ENCODE measurements around the gene ACAP1.
"Not testable (repeated sequence)": the region's sequence is repeated elsewhere in the genome, so short reads cannot be mapped to it uniquely, and the experiment has no call there.

Gene ACAP1

GRCh38 chr17:7330638-7331015 is 5.7 kb upstream of the ACAP1 start:
- H4K20me1 ChIP-seq (ENCODE audit: insufficient read depth, low read length): no peaks in the 10 kb centered on the region
- H3F3A ChIP-seq (ENCODE audit: insufficient read depth, low read length): no peaks in the 10 kb centered on the region
- H3K27ac ChIP-seq (ENCODE audit: low read depth, low read length, poor library complexity, severe bottlenecking): peak overlapping the region; percentile 81
- peaks cover 41% of the 10 kb centered on the region for H3K4me1 ChIP-seq (ENCODE audit: insufficient read depth, low read length, severe bottlenecking)
- TF ChIP-seq EZH2 (IDR thresholded peaks at IDR 0.05; ENCODE audit: borderline replicate concordance, low read length) (no peak), CTCF (IDR thresholded peaks at IDR 0.05; ENCODE audit: low read length) (no peak)
- H3K9me3 ChIP-seq (ENCODE audit: low read length): no peaks in the 10 kb centered on the region
- peak overlapping the region; percentile 88 for H3K4me2 ChIP-seq (ENCODE audit: low read length)
- peak overlapping the region; percentile 98 for H3K4me3 ChIP-seq (ENCODE audit: low read depth, low read length, poor library complexity, severe bottlenecking)
- no peaks in the 10 kb centered on the region for H3K27me3 ChIP-seq (ENCODE audit: insufficient read depth, low read length)
- no peak overlapping the region for H2AFZ ChIP-seq (ENCODE audit: low read length)
- peak overlapping the region; percentile 68 for H3K9ac ChIP-seq (ENCODE audit: low read length)
- H3K9me2 ChIP-seq (ENCODE audit: low read depth, low read length): no peaks in the 10 kb centered on the region
- peaks cover 11% of the 10 kb centered on the region; the same call in 1 of the 2 replicates for H3K36me3 ChIP-seq (ENCODE audit: insufficient read depth, low read length)
- H3K79me2 ChIP-seq (ENCODE audit: insufficient read depth, low read length): no peaks in the 10 kb centered on the region

- peak overlapping the region; percentile 41 for H3K4me2 ChIP-seq (ENCODE audit: low read length)
- H3K79me2 ChIP-seq (ENCODE audit: insufficient read depth, low read length): no peaks in the 10 kb centered on the region
- no peaks in the 10 kb centered on the region for H3F3A ChIP-seq (ENCODE audit: insufficient read depth, low read length)
- H3K36me3 ChIP-seq (ENCODE audit: insufficient read depth, low read length): no peaks in the 10 kb centered on the region
- peak overlapping the region; percentile 78 for H3K27ac ChIP-seq (ENCODE audit: low read depth, low read length, poor library complexity, severe bottlenecking)
- no peak overlapping the region for H2AFZ ChIP-seq (ENCODE audit: low read length)
- H4K20me1 ChIP-seq (ENCODE audit: insufficient read depth, low read length): no peaks in the 10 kb centered on the region
- H3K9ac ChIP-seq (ENCODE audit: low read length): peak overlapping the region; percentile 8; the same call in 1 of the 2 replicates
- no peaks in the 10 kb centered on the region for H3K9me2 ChIP-seq (ENCODE audit: low read depth, low read length)
- peaks cover 56% of the 10 kb centered on the region for H3K4me1 ChIP-seq (ENCODE audit: insufficient read depth, low read length, severe bottlenecking)
- H3K27me3 ChIP-seq (ENCODE audit: insufficient read depth, low read length): no peaks in the 10 kb centered on the region
- no peaks in the 10 kb centered on the region for H3K9me3 ChIP-seq (ENCODE audit: low read length)
- TF ChIP-seq EZH2 (IDR thresholded peaks at IDR 0.05; ENCODE audit: borderline replicate concordance, low read length) (no peak), CTCF (IDR thresholded peaks at IDR 0.05; ENCODE audit: low read length) (no peak)
- peak overlapping the region; percentile 17 for H3K4me3 ChIP-seq (ENCODE audit: low read depth, low read length, poor library complexity, severe bottlenecking)
These were observed 4.2 kb upstream of the ACAP1 start for GRCh38 chr17:7332111-7332510.

GRCh38 chr17:7332600-7333069 is 3.7 kb upstream of the ACAP1 start:
- not testable (repeated sequence) for H3K27me3 ChIP-seq (ENCODE audit: insufficient read depth, low read length); H3K9me3 ChIP-seq (ENCODE audit: low read length); H2AFZ ChIP-seq (ENCODE audit: low read length); H3K79me2 ChIP-seq (ENCODE audit: insufficient read depth, low read length); H4K20me1 ChIP-seq (ENCODE audit: insufficient read depth, low read length); H3K36me3 ChIP-seq (ENCODE audit: insufficient read depth, low read length); H3F3A ChIP-seq (ENCODE audit: insufficient read depth, low read length); H3K9me2 ChIP-seq (ENCODE audit: low read depth, low read length)
- H3K4me2 ChIP-seq (ENCODE audit: low read length): peak overlapping the region; percentile 41
- H3K4me3 ChIP-seq (ENCODE audit: low read depth, low read length, poor library complexity, severe bottlenecking): peak overlapping the region; percentile 17
- peak overlapping the region; percentile 8; the same call in 1 of the 2 replicates for H3K9ac ChIP-seq (ENCODE audit: low read length)
- peaks cover 59% of the 10 kb centered on the region for H3K4me1 ChIP-seq (ENCODE audit: insufficient read depth, low read length, severe bottlenecking)
- peak overlapping the region; percentile 78 for H3K27ac ChIP-seq (ENCODE audit: low read depth, low read length, poor library complexity, severe bottlenecking)

- Histone ChIP-seq H3K36me3 (ENCODE audit: insufficient read depth, low read length) (peaks cover 5% of the 10 kb centered on the region; the same call in 1 of the 2 replicates), H3K9ac (ENCODE audit: low read length) (peak overlapping the region; percentile 88; the same call in 1 of the 2 replicates), H4K20me1 (ENCODE audit: insufficient read depth, low read length) (no peaks in the 10 kb centered on the region), H2AFZ (ENCODE audit: low read length) (peak overlapping the region; percentile 43; the same call in 1 of the 2 replicates), H3K4me1 (ENCODE audit: insufficient read depth, low read length, severe bottlenecking) (peaks cover 51% of the 10 kb centered on the region), H3K9me3 (ENCODE audit: low read length) (no peaks in the 10 kb centered on the region), H3F3A (ENCODE audit: insufficient read depth, low read length) (no peaks in the 10 kb centered on the region), H3K79me2 (ENCODE audit: insufficient read depth, low read length) (no peaks in the 10 kb centered on the region), H3K9me2 (ENCODE audit: low read depth, low read length) (no peaks in the 10 kb centered on the region), H3K27me3 (ENCODE audit: insufficient read depth, low read length) (no peaks in the 10 kb centered on the region), H3K4me2 (ENCODE audit: low read length) (peak overlapping the region; percentile 93; the same call in 1 of the 2 replicates), H3K27ac (ENCODE audit: low read depth, low read length, poor library complexity, severe bottlenecking) (peak overlapping the region; percentile 90), H3K4me3 (ENCODE audit: low read depth, low read length, poor library complexity, severe bottlenecking) (no peak overlapping the region)
- TF ChIP-seq EZH2 (IDR thresholded peaks at IDR 0.05; ENCODE audit: borderline replicate concordance, low read length) (no peak), CTCF (IDR thresholded peaks at IDR 0.05; ENCODE audit: low read length) (no peak)
These were observed 1.3 kb upstream of the ACAP1 start for GRCh38 chr17:7334938-7335538.

GRCh38 chr17:7335765-7336164 is 564 bp upstream of the ACAP1 start:
- Histone ChIP-seq H3K4me3 (ENCODE audit: low read depth, low read length, poor library complexity, severe bottlenecking) (peak overlapping the region; percentile 82), H3K27ac (ENCODE audit: low read depth, low read length, poor library complexity, severe bottlenecking) (peak overlapping the region; percentile 90), H3K9ac (ENCODE audit: low read length) (peak overlapping the region; percentile 88), H3K4me2 (ENCODE audit: low read length) (peak overlapping the region; percentile 93), H2AFZ (ENCODE audit: low read length) (peak overlapping the region; percentile 43; the same call in 1 of the 2 replicates), H3K4me1 (ENCODE audit: insufficient read depth, low read length, severe bottlenecking) (peaks cover 45% of the 10 kb centered on the region)
- not testable (repeated sequence) for H3K9me2 ChIP-seq (ENCODE audit: low read depth, low read length); H3K79me2 ChIP-seq (ENCODE audit: insufficient read depth, low read length); H3K27me3 ChIP-seq (ENCODE audit: insufficient read depth, low read length); H4K20me1 ChIP-seq (ENCODE audit: insufficient read depth, low read length); H3F3A ChIP-seq (ENCODE audit: insufficient read depth, low read length); H3K9me3 ChIP-seq (ENCODE audit: low read length); H3K36me3 ChIP-seq (ENCODE audit: insufficient read depth, low read length)
